GM18526 (cell line): ENCODE results near the gene UBE2J2.

ENCODE experiments used
- POLR2A ChIP-seq: IDR thresholded peaks from 3 replicates; pipeline ENCODE4 v1.6.1; 2011; ENCODE audit not compliant: insufficient read length; ENCODE audit errors: extremely low read depth

Gene UBE2J2

DNA sequence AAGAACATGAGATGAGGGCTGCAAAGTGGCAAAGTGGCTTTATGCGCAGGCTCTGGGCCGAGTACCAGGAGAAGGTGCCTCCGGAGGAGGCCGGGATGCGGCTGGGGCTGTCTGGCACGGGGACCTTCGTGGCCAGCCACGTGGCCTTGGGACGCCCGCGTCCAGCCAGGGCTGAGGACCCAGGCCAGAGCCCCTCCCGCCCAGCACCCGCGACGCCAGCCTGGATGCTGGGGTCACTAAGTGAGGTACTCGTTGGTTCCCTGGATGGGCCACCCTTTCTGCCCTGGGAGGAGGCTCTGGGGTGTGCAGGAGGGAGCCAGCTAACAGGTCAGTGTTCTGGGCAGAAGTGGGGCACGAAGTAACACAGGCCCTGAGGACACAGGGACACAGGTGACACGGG lies 19.2 kb upstream of the UBE2J2 start:
- no peak for TF ChIP-seq POLR2A

DNA sequence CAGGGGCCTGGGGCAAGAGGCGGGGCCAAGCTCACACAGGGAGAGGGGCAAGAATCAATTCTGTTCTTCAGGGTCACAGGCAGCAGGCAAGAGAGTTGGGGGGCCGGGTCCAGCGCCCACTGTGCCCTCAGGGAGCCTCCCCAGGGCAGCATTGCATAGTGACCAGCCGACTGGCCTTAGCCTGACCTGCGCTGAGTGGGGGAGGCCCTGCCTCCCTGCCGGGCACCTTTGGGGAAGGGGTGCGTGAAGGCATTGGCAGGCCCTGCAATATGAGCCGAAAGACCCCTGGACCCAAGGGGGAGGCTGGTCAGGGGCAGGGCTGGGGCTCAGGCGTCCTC lies 18.8 kb upstream of the UBE2J2 start:
- TF ChIP-seq POLR2A = no peak

DNA sequence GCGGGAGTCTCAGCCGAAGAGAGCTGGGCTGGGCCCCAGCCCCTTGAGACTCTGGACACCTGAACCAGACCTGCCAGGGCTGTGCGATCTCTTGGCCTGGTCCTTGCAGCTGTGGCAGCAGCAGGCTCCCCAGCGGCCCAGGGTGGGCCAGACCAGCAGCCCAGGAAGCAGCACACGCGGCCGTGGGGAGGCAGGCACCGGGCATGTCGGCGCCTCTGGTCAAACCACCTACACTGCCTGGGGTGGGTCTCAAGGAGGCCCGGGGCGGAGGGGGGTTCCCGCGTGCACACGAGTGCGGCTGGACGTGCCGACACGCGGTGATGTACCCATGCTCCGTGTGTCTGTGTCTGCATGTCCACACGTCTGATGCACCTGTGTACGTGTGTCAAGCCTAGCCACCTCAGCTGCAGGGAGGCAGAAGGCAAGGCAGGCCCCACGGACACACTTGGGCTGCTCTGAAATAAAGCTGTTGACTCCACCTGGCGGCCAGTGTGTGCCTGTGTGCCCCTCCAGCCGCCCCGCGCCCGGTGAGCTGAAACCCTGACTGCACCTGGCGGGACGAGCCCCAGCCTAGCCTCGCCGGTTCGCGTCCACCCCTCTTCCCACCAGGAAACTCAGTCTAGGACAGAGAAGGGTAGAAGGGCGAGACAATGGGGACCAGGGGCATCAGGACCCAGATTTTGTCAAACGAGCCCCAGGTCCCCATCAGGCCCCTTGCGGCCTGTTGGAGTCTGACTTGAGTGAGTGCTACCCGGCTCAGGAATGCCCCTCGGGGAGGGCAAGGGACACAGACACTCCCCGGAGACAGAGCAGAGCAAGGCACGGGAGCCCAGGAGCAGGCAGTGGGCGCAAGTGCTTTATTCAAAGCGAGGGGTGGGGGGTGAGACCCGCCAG lies 18.1 kb upstream of the UBE2J2 start:
- TF ChIP-seq POLR2A = no peak

DNA sequence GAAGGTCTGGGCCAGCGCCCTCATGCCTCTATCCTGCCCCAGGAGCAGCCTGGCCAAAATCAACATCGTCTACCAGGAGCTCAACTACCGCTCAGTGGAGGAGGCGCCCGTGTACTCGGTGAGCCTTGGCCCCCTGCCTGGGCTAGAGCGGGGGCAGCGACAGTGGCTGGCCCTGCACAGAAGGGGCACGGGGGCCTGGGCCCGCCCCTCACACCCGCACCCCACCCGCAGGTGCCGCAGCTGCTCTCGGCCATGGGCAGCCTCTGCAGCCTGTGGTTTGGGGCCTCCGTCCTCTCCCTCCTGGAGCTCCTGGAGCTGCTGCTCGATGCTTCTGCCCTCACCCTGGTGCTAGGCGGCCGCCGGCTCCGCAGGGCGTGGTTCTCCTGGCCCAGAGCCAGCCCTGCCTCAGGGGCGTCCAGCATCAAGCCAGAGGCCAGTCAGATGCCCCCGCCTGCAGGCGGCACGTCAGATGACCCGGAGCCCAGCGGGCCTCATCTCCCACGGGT lies 17.4 kb upstream of the UBE2J2 start:
- TF ChIP-seq POLR2A = no peak

DNA sequence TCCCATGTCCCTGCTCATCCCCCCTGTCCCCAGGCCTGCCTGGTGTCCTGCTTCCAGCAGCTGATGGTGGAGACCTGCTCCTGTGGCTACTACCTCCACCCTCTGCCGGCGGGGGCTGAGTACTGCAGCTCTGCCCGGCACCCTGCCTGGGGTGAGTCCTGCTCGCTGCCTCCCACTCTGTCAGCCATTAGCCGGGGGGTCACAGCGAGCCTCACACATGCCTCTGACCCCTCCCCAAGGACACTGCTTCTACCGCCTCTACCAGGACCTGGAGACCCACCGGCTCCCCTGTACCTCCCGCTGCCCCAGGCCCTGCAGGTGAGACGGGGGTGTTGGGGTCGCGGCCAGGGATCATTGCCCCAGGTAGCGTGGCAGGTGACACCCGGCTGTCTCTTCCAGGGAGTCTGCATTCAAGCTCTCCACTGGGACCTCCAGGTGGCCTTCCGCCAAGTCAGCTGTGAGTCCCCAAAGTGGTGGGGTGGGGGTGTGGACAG lies 16.6 kb upstream of the UBE2J2 start:
- TF ChIP-seq POLR2A = no peak

- TF ChIP-seq POLR2A = no peak
Observed at GRCh38 chr1:1287288-1288110, 13.8 kb upstream of the UBE2J2 start.

GRCh38 chr1:1286313-1287261 lies 12.9 kb upstream of the UBE2J2 start:
- TF ChIP-seq POLR2A = no peak

DNA sequence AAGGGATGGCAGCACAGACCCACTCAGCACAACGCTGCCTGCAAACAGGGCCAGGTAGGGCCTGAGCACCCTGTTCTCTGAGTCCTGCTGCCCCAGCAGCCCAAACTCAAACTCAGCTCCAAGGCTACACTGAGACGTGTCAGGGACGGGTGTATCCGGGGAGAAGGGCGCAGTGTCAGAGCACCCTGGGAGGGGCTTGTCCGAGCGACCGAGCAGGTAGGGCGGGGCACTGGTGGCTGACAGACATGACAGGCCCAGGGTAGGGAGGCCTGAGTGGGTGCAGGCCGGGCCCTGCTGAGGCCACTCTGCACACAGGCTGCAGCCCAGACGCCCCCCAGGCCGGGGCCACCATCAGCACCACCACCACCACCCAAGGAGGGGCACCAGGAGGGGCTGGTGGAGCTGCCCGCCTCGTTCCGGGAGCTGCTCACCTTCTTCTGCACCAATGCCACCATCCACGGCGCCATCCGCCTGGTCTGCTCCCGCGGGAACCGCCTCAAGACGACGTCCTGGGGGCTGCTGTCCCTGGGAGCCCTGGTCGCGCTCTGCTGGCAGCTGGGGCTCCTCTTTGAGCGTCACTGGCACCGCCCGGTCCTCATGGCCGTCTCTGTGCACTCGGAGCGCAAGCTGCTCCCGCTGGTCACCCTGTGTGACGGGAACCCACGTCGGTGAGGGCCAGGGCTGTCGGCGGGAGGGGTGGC lies 12.1 kb upstream of the UBE2J2 start:
- TF ChIP-seq POLR2A = no peak

GRCh38 chr1:1285102-1285571 lies 11.5 kb upstream of the UBE2J2 start:
- TF ChIP-seq POLR2A = no peak

DNA sequence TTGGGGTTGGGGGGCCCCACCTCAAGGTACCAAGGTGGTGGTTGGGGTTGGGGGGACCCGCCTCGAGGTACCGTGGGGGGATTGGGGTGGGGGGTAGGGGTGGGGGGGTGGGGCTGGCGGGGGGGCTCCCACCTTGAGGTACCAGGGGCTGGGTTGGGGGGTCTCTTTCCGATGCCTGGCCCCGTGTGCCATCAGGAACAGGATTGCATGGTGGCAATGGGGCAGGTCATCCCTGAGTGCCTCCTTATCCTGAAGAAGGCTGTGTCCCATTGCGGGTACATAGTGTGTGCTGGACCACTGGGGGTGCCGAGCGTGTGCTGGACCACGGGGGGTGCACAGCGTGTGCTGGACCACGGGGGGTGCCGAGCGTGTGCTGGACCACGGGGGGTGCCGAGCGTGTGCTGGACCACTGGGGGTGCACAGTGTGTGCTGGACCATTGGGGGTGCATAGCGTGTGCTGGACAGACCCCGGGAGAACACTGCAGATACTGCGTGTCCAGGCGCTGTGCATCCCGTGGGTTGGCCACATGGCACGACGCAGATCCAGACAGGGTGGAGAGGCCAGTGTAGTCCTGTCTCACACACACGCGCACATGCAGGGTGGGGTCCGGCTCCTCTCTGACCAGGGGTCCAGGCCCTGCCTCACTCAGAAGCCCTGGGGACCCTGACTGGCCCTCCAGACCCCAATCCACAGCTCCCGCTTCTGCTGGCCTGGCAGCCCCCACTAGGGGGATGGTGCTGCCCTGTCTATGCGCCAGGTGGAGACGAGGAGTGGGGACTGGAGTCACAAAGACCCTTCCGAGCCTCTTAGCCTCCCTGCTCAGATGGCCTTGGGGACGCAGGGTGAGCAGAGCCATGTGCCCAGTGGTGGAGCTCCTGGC lies 10.8 kb upstream of the UBE2J2 start:
- no peak for TF ChIP-seq POLR2A

- no peak for TF ChIP-seq POLR2A
Observed at GRCh38 chr1:1283821-1284220, 10.2 kb upstream of the UBE2J2 start.

DNA sequence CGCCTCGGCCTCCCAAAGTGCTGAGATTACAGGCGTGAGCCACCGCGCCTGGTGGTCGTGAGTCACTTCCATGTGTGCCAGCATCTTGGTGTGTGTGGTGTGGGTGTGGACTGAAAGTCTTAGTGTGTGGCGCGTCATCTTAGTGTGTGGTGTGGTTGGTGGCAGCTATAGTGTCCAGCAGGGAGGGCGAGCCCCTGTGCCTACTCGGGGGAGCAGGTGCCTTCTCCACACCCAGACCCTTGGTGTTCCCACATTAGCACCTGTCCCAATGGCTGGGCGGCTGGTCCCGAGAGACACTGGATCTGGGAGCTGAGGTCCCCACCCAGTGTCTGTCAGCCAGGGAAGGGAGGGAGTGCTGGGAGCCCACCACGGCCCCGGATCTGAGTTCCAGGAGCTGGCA lies 9.3 kb upstream of the UBE2J2 start:
- TF ChIP-seq POLR2A = no peak

- no peak for TF ChIP-seq POLR2A
Observed at GRCh38 chr1:1281533-1282321, 8.1 kb upstream of the UBE2J2 start.
